Anterior cingulate cortex (tissue), 58 donors: Measurements from ENCODE around the gene SLC24A3.

Experiments
- DNase-seq, 58 donors: peaks; one replicate each; lab custom pipeline; 2025; lab: John Stamatoyannopoulos, UW

SLC24A3 gene

DNA sequence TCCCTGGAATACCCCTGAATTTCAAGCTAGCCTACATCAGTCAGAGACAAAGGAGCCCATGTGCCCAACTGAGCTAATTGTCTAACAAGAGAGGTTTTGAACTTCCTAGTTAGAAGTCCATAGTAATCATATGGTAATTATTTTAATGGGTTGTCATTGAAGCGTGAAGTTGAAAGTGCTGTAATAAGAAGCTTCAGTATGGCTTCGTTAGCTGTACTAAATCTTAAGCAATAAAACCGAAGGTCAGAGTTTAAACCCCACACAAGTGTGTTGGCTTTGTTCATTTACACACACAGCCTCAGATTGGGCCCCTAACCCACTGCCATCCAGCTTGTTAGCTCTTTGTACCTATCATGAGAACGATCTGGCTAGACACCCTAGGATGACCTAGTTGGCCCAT, 350.0 kb downstream of the SLC24A3 start:
- no peak for DNase-seq

DNA sequence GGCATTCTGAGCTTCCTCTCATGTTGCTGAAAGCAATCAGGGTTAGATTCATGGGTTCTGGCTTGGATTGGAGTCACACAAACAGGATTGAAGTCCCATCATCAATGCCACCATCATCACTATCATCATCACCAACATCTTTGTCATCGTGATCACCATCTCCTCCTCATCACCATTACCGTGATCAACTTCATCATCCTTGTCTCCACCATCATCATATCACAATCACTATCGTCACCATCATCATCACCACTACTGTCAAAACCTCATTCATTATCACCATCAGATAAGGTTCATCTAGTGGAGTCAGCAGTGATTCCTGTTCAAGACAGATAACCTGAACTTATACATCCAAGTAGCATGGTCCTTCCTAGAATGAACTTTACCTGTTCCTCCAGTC, 351.8 kb downstream of the SLC24A3 start:
- no peak for DNase-seq

- DNase-seq = no peak
Measured at GRCh38 chr20:19565736-19566135, 353.3 kb downstream of the SLC24A3 start.

- DNase-seq = no peak
Measured at GRCh38 chr20:19566226-19566945, 353.9 kb downstream of the SLC24A3 start.

- no peak for DNase-seq
Measured at GRCh38 chr20:19568128-19568527, 355.7 kb downstream of the SLC24A3 start.

GRCh38 chr20:19571996-19572395, 359.6 kb downstream of the SLC24A3 start:
- no peak for DNase-seq

DNA sequence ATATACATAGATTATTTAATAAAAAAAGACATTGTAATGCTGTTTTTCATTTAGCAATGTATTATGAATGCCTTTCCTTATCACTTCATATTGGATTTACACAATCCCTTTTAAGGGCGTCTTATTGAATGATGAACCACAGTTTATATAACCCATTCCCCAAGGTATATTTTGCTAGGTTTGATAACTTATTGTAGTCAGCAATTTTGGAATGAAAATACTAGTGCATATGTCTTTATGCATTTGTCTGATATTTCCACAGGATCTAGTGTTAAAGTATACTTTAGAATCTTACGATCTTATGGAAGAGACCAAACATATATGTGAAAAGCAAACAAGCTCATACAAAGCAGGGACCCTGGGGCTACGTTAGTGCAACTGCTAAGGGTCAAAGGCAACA, 365.2 kb downstream of the SLC24A3 start:
- no peak for DNase-seq

DNA sequence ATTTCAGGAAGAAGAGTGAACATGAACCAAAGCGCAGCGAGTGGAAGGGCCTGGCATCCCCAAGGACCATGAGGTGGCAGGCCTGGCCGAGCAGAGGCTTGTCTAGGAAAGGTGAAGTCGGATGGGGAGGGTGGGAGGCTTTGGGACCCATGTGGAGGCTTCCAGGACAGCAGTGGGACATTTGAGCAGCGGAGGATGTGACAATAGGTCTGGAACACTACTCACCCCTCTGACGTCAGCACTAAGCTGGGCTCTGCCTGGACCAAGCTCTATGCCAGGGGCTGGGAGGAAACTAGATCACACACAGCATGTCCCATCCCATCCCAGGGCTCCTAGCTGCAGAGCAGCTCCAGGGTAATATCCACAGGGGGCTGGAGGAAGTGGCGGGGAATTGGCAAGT, 370.3 kb downstream of the SLC24A3 start:
- DNase-seq = peak in 1 of 58 donors; percentile 3

DNA sequence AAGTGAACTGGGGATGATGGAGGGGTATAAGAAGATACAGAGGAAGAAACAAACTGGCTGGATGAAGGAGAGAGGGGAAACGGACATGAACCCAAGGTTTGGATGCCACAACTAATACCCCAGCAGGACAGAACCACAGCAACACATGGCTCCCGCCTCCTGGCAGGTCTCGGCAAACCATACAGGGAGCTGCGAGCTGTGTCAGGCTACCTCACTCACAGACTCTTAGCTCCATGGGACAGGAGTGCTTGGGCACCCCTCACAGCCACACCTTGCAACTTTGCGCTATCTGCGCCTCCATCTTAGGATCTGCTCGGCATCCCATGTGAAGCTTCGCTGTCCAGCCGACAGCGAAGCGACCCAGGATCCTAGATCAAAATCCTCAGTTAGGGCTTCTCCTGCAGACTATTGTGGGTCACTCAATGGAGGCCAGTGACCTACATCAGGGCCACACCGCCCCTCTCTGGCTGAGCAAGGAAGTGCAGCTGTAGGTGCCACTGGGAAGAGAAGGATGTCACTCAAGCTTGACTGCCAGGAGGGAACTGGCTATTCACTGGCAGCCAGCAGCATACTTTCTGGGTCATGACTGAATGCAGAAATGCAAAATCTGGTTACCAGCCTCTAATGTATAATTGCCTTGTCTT, 371.2 kb downstream of the SLC24A3 start:
- DNase-seq = peak in 33 of 58 donors; percentile 1 to 59 (median 13)

DNA sequence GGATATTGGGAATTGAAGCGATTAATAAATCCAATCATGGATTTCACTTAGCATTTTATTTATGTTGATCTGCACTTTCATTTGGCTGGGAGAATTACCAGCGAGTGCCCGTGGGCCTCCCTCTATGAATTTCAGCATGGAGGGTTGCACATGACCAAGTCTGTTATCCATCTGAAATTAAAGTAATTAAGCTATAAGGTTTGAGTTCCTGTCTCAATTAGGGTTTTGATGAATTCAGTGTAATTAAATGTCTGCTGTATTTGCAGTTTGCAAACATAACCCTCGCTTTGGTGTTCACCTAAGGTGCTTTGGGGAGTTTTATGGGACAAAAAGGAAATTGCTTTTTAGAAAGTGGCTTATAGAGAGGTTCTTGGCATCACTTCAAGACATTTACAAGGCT, 375.8 kb downstream of the SLC24A3 start:
- DNase-seq = no peak

GRCh38 chr20:19588732-19589131, 376.3 kb downstream of the SLC24A3 start:
- peak in 1 of 58 donors; percentile 9 for DNase-seq

- no peak for DNase-seq
Measured at GRCh38 chr20:19589787-19590362, 377.4 kb downstream of the SLC24A3 start.

DNA sequence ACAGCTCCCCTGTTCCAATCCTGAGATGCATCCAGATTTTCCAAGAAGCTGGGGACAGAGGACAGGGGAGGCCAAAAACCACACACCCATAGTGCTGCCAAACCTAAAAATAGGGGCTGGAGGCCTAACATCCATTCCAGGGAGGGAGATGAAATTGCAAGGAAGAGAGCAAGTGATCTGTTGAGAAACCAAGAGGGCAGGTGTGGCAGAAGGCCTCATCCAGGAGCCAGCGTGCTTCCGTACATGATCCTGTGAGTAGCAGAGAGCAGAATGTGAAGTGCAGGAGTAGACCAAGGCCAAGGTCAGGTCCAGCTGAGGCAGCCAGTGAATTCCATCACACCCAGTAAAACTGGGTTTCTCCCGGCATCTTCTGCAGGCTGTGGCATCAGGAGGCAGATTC, 377.9 kb downstream of the SLC24A3 start:
- no peak for DNase-seq

DNA sequence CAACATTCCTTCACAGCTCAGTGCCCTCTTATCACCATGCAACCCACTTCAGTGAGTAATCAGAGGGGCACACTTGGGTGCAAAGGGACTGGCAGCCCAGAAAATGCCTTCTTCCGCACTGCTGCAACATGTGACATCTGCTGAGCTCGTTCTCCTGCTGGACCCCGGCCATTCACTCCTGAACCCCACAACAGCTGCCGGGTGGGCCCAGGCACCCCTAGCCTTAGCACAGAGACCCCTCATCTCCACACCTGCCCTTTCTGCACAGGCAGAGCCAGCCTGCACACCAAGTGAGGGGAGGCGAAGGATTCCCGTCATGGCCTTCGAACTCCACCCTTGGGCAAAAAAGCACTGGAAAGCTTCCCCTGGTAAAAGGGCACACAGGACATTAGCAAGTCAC, 381.3 kb downstream of the SLC24A3 start:
- DNase-seq = no peak

DNA sequence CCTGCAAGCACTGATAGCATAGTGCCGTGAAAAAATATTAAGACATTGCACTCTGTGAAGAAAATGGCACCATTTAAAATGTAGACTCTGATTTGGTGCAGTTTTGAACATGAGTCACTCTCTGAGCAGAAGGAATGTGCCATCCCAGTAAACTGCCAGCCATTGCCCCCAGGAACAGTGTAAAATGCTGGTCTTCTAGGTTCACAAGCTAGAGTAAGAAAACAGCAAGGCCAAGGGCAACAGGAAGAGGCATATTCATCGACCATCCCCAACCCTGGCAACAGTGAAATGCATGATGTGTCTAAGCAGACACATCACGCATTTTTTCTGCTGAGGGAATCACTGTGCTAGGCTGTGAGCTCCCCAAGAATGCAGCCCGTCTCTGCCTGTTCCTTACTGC, 382.5 kb downstream of the SLC24A3 start:
- DNase-seq = no peak

GRCh38 chr20:19598117-19598850, 385.8 kb downstream of the SLC24A3 start:
- DNase-seq = peak in 1 of 58 donors; percentile 4

- no peak for DNase-seq
Measured at GRCh38 chr20:19599200-19599599, 386.8 kb downstream of the SLC24A3 start.

- DNase-seq = no peak
Measured at GRCh38 chr20:19600042-19600441, 387.6 kb downstream of the SLC24A3 start.

DNA sequence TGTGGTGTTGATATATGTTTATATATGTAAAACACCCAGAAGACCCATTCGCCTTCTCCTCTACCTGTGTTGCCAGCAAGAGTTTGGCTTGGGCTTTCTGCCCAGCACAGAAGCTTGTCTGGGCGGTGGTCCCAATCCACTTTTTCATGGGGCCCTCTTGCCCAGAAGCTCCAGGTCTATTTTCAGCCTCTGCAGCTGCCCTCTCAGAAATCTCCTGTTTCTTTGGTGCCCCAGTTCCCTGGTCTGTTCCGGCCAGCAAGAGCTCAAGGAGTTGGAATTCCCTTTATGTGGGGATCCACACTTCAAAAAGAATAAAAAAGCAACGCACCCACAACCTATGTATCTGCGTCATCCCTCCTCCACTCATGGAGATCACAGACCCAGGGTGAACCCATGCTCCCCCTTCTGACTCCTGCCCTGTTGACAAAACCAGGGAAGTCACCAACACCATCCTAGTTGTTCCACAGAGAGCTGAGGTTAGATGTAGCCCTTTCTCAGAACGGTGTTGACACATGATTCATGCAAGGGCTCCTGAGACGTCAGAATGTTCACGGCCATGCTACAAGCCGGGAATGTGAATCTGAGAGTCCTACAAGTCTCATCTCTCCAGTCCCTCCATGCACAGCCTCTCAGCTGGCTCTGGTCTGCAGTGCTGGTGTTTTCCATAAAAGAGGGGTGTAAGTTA, 388.8 kb downstream of the SLC24A3 start:
- no peak for DNase-seq

GRCh38 chr20:19602675-19603375, 390.4 kb downstream of the SLC24A3 start:
- DNase-seq = no peak
